Memory B cell (primary cell): ENCODE measurements around the gene SKIDA1.
A peak's percentile ranks its signal among the peaks of the same experiment; 100 is the strongest.

Experiments
- ATAC-seq: fragments of 150-1000 bp; cut with Tn5 transposase; 2 replicates; pipeline ENCODE4 v1.10.0; 2021; ENCODE audit warnings: low read depth, mild to moderate bottlenecking, moderate library complexity
- DNase-seq, 2 donors: peaks; one replicate each; pipeline ENCODE4 v3.0.0; 2022; ENCODE audit warnings: low spot score in 2 of 2
- H3K27ac Mint-ChIP-seq: one replicate; pipeline ENCODE4 v1.8.0; 2022; ENCODE audit warnings: mild to moderate bottlenecking, moderate library complexity, mixed read lengths
- H3K27me3 Mint-ChIP-seq: one replicate; pipeline ENCODE4 v1.8.0; 2022; ENCODE audit warnings: mixed read lengths
- H3K36me3 Mint-ChIP-seq: one replicate; pipeline ENCODE4 v1.8.0; 2022; ENCODE audit warnings: mild to moderate bottlenecking, mixed read lengths
- H3K4me1 Mint-ChIP-seq: one replicate; pipeline ENCODE4 v1.8.0; 2022; ENCODE audit warnings: mixed read lengths
- H3K4me3 Mint-ChIP-seq: one replicate; pipeline ENCODE4 v1.8.0; 2022; ENCODE audit warnings: mild to moderate bottlenecking, moderate library complexity, mixed read lengths
- H3K9me3 Mint-ChIP-seq: one replicate; pipeline ENCODE4 v1.8.0; 2022; ENCODE audit warnings: mixed read lengths

SKIDA1 gene

DNA sequence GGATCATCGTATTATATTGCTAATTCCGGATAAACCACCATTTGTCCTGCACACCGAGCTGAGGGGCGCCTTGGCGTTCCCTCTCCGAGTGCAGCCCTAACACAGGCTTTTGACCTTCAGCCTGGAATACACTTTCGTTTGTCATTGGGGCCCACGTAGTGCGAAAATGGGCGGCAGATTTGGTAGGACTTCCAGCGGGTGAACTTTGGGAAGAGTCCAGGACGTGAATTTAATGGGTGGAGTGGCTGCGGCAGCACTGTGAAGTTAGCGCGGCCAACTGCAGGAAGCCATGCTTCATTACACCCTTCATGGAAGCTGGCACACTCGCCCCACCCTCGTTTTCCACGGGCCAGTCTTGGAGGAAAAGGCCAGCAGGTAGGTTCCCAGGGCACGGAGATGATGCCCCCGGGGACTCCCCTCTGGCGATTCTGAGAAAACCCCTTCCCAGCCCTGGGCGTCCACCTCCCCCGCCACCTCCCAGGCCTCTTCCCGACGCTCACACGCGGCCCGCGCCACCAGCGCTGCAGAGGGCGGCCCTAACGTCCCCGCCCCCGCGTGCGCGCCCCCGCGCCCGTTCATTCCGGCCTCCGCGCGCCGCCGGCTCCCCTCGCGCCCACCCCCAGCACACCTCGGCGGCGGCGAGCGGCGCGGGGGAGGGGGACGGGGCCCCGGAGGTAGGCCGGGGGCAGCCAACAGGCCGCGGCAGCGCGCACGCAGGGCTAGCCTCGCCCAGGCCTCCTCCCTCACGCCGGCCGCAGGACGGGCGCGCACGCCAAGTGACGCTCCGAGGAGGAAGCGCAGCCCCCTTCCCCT is 8.2 kb upstream of the SKIDA1 start, which contains the start of gene MLLT10:
Gene MLLT10, plus strand, starts transcription at position 766 of the 813 bp plus-strand sequence. CDS start 413 bp downstream, outside the sequence.
- ATAC-seq: peak; percentile 85
- peaks cover 13% of the 10 kb centered on the region for H3K4me1 Mint-ChIP-seq
- peak within 1 kb of the TSS; percentile 93 for H3K27ac Mint-ChIP-seq
- peak within 1 kb of the TSS; percentile 90 for H3K4me3 Mint-ChIP-seq
- peaks cover 2% of the 10 kb centered on the region for H3K36me3 Mint-ChIP-seq
- no peaks in the 10 kb centered on the region for H3K27me3 Mint-ChIP-seq
- peak; percentile 83 to 90 for DNase-seq
- no peaks in the 10 kb centered on the region for H3K9me3 Mint-ChIP-seq

DNA sequence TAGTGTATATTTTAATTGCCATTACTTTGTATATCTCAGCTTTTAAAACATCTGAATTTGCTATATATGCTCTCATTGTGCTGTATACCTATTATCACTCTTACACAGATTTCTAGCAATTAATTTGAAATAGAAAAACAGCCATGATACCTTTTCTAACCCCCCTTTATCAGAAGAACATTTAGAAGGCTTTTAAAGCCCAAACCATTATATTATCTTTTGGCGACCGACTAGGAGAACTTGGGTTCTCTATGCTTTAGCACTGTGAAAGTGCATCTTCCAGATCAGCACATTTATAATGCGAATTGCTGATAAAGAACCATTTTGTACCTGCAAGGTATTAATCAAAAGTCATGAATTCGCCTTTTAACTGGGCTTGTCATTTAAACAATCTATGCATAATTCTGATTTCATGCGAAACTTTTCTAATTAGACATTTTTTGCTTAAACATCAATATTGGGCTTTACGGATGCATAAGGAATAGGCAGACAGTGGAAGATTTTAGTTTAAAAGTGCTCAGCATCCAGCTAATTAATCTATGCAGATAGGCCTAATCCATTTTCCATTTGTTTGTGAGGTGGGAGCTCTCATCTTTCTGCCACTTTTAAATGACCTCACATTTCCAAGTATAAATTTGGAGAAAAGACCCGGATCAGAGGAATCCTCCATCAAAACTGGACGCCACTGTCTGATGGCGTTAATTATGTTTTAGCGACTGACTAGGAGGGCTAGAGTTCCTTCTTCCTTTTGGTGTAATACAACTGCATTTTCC is 7.4 kb upstream of the SKIDA1 start:
- peaks cover 12% of the 10 kb centered on the region for H3K4me1 Mint-ChIP-seq
- no peak for DNase-seq
- no peaks in the 10 kb centered on the region for H3K9me3 Mint-ChIP-seq
- H3K27me3 Mint-ChIP-seq: no peaks in the 10 kb centered on the region
- H3K36me3 Mint-ChIP-seq: no peaks in the 10 kb centered on the region
- H3K27ac Mint-ChIP-seq: peak overlapping the region; percentile 93
- H3K4me3 Mint-ChIP-seq: peak overlapping the region; percentile 90
- no peak for ATAC-seq

DNA sequence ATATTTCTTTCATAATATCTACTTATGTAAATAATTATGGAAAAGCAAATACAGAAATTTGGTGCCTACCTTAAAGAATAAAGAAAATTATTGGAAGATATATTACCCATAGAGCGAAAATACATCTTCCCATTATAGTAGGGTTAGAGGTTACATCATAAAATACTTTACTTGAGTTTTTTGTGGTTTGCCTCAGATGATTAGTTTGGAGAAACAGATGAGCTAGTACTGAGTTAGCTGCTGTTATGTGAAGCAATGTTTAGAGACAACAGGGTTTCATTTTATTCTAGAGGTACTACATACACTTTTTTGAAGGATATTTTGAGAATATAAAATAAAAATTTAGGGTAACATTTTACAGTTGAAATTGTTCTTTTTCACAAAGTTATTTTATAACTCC is 5.7 kb upstream of the SKIDA1 start:
- no peaks in the 10 kb centered on the region for H3K36me3 Mint-ChIP-seq
- no peaks in the 10 kb centered on the region for H3K9me3 Mint-ChIP-seq
- no peak for ATAC-seq
- H3K27ac Mint-ChIP-seq: no peak overlapping the region
- no peak overlapping the region for H3K4me3 Mint-ChIP-seq
- H3K4me1 Mint-ChIP-seq: peaks cover 18% of the 10 kb centered on the region
- no peaks in the 10 kb centered on the region for H3K27me3 Mint-ChIP-seq
- no peak for DNase-seq

DNA sequence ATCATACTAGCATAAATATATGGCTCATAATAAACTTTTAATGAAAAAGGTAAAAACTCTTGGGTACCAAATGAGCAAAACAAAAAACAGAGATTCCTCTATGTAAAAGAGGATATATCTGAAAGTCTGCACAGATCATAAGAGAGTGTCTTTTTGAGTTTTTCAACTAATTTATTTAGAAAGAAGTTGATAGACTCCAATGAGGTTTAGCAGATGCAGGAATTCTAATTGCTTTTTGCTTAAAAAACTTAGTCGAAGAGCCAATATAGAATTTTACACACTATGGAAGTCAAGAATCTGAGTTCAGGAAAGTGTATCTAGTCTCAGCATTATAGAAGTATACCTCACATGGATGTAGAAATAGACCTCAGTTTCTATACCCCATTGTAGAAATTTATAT is 5.2 kb upstream of the SKIDA1 start:
- Mint-ChIP-seq H3K4me1 (peaks cover 17% of the 10 kb centered on the region), H3K27ac (no peak overlapping the region), H3K4me3 (no peak overlapping the region)

DNA sequence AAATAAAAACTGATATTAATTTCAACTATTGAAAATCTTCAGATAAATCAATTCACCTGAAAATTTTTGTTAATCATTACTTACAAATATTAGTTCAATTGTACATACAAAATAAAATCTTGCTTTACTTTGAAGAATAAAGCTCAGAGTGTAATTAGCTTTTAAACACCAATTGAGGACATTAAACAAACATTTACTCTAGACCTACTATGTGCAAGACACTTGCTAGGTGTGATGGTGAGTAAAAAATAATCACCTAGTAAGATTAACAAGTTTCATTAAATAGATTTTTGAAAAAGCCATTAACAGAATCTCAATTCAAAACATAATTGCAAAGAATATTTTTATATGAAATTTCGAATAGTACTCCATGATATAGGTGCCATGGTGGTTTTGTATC is 4.7 kb upstream of the SKIDA1 start:
- Mint-ChIP-seq H3K9me3 (no peaks in the 10 kb centered on the region), H3K4me3 (no peak overlapping the region), H3K27me3 (no peaks in the 10 kb centered on the region), H3K4me1 (peaks cover 18% of the 10 kb centered on the region), H3K36me3 (no peaks in the 10 kb centered on the region), H3K27ac (no peak overlapping the region)
- DNase-seq: no peak
- no peak for ATAC-seq

More for the DNA sequence above, 5.2 kb upstream of the SKIDA1 start:
- Mint-ChIP-seq H3K27me3 (no peaks in the 10 kb centered on the region), H3K9me3 (no peaks in the 10 kb centered on the region), H3K36me3 (no peaks in the 10 kb centered on the region)
- ATAC-seq: no peak
- DNase-seq: no peak

DNA sequence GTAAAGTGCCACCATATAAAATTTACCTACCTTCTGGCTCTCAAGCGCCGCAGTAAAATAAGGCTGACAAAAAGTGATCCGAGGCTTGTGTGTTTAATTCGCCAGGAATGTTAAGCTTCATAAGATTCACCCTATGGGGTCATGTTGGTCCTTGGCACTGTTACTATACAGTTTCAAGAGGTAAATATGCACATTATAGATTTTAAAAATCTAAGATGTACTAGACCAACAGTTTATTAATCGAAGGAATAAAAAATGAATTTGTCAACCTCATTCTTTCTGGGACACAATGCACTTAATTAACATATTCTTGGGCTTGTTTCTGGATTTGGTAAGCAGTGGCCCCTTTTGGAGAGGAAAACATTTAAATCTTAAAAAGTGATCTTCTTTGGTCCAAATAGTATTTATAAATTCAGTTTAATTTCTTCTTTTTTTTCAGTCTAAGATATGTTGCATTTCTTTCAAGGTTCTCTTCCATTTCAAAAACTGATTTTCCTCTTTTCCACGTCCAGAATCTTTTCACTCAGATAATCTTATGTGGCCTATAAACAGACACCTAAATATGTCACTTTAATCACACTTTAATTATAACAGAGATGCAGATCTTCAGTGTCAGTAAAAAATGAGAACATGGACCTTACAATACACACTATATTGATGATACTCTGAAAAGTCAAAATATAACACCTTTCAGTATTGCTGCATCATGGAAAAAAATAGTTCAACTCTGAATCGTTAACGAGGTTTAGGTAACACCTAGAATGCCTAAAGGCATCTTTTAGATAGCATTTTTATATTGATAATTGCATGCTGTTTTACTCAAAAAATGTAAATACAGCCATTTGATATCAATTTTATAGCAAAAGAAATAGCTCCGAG is 3.8 kb upstream of the SKIDA1 start:
- ATAC-seq (no peak), DNase-seq (no peak)
- no peaks in the 10 kb centered on the region for H3K36me3 Mint-ChIP-seq
- H3K4me3 Mint-ChIP-seq: no peak overlapping the region
- peaks cover 24% of the 10 kb centered on the region for H3K4me1 Mint-ChIP-seq
- H3K27me3 Mint-ChIP-seq: no peaks in the 10 kb centered on the region
- H3K27ac Mint-ChIP-seq: no peak overlapping the region
- H3K9me3 Mint-ChIP-seq: no peaks in the 10 kb centered on the region

DNA sequence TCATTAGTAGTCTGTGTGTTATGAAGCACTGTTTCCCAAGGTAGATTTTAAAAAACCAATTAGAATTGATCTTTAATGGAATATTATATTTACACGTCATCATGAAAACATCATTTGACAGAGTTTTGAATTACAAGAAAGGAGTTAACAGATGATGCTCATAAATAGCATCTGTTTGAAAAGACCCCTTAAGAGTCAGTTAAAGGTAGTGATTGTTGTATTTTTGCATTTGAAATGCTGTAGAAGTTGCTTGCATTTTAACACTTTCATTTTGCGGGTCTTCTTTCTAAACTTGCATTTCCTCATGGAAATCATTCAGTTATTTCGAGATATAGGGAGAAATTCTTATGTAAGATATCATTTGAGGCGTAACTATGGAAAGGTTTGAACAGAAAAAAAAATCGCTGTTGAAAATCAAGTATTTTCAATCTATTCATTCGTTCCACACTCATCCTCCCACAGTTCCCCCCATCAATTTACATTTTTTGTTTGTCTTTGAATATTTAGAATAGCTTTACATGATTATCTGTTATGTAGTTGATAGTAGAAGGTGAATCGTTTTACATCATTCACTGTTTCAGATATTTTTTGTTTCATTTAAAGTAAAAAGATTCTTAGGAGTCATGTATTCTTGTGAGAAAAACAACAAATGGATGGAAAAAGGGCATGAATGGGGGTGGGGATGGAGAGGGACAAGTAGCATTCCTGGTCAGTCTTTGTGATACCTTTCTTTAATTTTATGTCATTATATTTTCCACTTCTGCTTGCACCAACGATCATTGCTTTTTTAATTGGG is 3.0 kb upstream of the SKIDA1 start:
- no peaks in the 10 kb centered on the region for H3K9me3 Mint-ChIP-seq
- H3K27me3 Mint-ChIP-seq: no peaks in the 10 kb centered on the region
- no peak for ATAC-seq
- peaks cover 22% of the 10 kb centered on the region for H3K4me1 Mint-ChIP-seq
- H3K36me3 Mint-ChIP-seq: no peaks in the 10 kb centered on the region
- no peak overlapping the region for H3K27ac Mint-ChIP-seq
- no peak for DNase-seq
- no peak overlapping the region for H3K4me3 Mint-ChIP-seq

DNA sequence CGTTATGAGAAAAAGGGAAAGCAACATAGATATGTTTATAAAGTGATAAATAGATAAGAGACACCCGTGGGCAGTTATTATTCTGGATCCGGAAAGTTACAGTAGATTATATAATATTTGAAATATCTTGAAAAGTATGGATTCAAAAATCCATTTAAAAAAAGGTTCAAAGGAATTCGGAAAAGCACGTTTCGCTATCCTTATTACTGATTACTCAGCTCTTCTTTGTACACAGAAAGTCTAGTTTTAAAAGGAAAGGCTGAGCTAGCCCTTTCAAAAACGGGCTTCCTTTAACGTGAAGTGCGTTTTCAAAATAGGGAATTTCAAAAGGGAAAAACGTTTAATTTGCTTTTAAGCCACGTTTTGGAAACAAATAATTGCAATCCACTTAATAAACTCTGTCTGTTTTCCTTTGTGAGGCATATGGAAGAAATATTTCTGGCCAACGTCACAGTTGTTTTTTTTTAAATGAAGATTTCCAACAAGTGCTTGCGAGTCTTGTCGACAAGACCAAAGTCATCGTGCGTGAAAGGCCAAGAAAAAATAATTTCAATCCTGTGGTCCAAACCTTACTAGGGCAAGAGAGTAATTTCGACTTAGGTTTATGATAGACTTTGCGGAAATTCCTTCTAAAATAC is 2.2 kb upstream of the SKIDA1 start:
- ATAC-seq: no peak
- peak overlapping the region; percentile 85 for H3K4me3 Mint-ChIP-seq
- H3K27me3 Mint-ChIP-seq: no peaks in the 10 kb centered on the region
- no peaks in the 10 kb centered on the region for H3K36me3 Mint-ChIP-seq
- no peak for DNase-seq
- no peaks in the 10 kb centered on the region for H3K9me3 Mint-ChIP-seq
- peaks cover 15% of the 10 kb centered on the region for H3K4me1 Mint-ChIP-seq
- H3K27ac Mint-ChIP-seq: peak overlapping the region; percentile 90

DNA sequence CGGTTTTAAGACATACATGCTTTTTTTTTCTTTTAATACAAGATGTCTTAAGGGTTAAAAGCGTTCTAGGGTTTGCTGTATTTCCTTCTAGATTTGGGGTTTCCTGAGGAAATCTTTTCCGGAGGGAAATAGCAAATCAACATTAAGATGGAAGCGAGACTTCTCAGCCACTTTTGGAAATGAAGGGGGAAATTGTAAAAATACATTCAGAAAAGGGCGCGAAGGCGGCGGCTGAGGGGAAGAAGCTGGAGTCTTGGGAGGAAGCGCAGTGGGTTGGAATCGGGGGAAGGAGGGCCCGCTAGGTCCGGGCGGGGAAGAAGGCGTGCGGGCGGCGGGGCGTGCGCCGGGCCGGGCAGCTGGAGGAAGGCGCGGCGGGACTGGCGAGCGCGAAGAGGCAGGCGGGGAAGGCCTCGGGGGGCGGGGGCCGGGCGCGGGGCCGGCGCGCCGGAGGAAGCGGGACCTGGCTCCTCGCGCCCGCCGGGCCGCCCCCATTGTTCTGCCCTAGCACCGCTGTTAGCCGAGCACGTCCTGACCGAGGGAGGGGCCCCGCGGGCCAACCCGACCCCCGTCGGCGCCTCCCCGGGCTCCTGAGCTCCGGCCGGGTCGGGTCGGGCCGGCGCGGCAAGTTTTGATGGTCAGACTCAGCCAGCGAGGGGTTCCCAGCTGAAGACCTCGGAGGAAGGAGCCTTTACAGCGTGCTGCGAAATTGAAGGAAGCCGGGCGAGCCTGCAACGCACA is 1.5 kb upstream of the SKIDA1 start:
- peak; percentile 25 for ATAC-seq
- H3K27ac Mint-ChIP-seq: peak overlapping the region; percentile 90
- H3K36me3 Mint-ChIP-seq: no peaks in the 10 kb centered on the region
- peak overlapping the region; percentile 87 for H3K4me3 Mint-ChIP-seq
- no peaks in the 10 kb centered on the region for H3K27me3 Mint-ChIP-seq
- peaks cover 15% of the 10 kb centered on the region for H3K4me1 Mint-ChIP-seq
- H3K9me3 Mint-ChIP-seq: no peaks in the 10 kb centered on the region
- peak; percentile 26 to 43 for DNase-seq

DNA sequence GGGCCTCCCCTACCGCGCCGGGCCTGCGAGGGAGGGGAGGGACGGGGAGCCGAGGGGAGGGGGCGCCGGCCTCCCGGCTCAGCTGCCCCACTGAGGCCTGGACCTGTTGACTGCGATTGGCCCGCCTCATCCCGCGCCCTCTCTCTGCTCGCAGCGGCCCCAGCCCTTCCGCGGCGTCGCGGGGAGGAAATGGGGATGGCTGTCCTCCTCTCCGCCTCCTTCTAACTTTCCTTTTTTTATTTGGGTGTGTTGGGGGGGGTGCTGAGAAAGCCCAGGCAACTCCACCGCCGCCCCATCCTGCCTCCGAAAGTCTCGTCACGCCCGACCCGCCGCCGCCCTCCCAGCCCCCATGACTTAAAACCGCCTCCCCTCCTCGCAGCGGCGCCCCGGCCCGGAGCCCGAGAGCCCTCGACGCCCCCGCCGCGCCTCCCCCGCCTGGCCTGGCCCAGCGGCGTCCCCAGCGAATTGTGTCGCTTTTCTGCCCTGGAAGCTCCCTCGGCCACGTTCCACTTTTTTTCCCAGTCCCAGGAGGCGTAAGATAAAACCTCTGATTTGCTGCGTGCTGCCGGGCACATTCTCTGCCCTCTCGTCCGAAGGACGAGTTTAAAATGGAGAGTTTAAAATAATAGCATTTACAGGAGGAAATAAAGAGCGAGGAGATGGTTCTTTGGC is 842 bp upstream of the SKIDA1 start:
- Mint-ChIP-seq H3K9me3 (no peaks in the 10 kb centered on the region), H3K27ac (peak overlapping the region; percentile 90), H3K4me3 (peak overlapping the region; percentile 87), H3K27me3 (peaks cover 2% of the 10 kb centered on the region), H3K4me1 (peaks cover 15% of the 10 kb centered on the region), H3K36me3 (no peaks in the 10 kb centered on the region)
- peak; percentile 44 for ATAC-seq
- DNase-seq: peak in 1 of 2 donors; percentile 31

DNA sequence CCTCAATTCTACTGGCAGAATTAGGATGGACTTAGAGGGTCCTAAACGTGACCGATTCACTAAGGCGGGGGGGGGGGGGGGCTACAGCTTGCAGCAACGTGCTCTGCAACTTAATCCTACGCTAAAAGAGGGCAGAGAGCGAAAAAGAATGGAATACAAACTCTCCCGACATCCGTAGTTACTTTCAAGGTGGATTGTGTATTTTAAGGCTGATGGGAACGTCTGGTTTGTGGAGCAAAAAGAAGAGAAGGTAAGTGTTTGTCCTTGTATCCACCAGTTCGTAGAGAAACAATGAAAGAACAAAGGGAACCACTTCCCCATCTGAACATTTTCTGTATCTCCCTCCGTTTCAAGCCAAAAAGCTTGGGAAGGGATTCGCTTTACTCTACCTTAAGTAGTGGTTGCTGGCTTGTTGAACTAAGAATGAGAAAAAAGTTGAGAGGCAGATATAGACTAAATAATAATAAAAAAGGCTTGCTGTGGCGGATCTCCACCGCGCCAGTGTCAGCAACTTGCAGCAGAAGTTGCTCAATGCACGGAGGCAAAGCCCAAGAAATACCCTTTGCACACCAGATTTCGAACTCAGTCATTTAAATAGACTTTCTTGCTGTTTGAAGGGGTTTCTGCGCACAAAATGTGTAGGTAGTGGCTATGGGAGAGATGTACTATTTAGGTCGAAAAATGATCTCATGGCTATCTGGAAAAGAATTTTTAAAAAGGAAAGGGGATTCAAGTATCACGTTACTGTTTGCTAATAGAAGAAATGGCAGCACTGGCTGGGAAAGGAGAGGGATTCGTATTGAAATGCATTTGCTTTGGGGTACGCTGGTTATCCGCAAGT is 736 bp downstream of the SKIDA1 start:
- Mint-ChIP-seq H3K4me1 (peaks cover 21% of the 10 kb centered on the region), H3K27ac (peak overlapping the region; percentile 90), H3K9me3 (no peaks in the 10 kb centered on the region), H3K4me3 (peak overlapping the region; percentile 93), H3K36me3 (no peaks in the 10 kb centered on the region), H3K27me3 (peaks cover 10% of the 10 kb centered on the region)
- no peak for DNase-seq
- ATAC-seq: no peak
